HG02610 (cell line): ENCODE data around the gene CSTPP1.
"Not testable (repeated sequence)": the region's sequence is repeated elsewhere in the genome, so short reads cannot be mapped to it uniquely, and the experiment has no call there.

Experiments used
- ATAC-seq: cut with Tn5 transposase; IDR thresholded peaks from one replicate; pipeline ENCODE4 v1.9.1; 2021; ENCODE audit warnings: mild to moderate bottlenecking, moderate library complexity; ENCODE audit not compliant: unreplicated experiment

Gene CSTPP1

GRCh38 chr11:46984987-46985386 lies 48.4 kb downstream of the CSTPP1 start:
- ATAC-seq = no peak

DNA sequence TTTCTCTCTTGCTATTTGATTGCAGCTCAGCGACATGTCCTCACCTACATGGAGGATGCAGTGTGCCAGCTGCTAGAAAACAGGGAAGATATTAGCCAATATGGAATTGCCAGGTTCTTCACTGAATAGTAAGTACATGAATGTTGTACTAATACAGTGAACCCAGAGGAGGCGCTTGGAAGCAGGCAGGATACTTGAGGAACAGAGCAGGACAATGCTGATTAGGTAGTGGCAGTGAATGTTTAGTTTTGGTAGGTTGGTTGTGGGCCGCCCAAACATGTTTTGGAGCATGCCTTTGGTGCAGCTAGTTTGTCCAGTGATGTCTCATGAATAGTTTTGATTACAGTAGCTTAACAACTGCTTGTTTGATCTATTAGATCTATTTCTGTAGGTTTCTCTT lies 50.6 kb downstream of the CSTPP1 start:
- ATAC-seq = no peak

- ATAC-seq = not testable (repeated sequence)
These were observed 53.4 kb downstream of the CSTPP1 start for GRCh38 chr11:46989810-46990487.

DNA sequence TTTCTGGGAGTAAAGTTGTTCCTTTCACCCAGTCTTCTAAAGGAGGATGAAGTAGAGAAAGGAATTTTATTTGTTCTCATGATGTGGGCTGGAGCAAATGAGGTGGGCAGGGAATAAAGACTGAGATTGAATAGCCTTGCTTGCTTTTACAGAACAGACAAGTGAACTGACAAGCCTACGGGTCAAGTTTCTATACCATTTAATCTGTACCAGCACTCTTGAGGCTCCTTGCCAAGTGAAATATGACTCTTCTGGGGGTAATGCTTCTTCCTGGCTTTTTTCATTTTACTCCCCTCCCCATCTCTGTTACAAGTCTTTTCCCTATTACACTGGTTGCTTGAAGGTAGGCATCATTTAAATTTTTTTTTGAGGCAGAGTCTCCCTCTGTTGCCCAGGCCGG lies 54.8 kb downstream of the CSTPP1 start:
- no peak for ATAC-seq

DNA sequence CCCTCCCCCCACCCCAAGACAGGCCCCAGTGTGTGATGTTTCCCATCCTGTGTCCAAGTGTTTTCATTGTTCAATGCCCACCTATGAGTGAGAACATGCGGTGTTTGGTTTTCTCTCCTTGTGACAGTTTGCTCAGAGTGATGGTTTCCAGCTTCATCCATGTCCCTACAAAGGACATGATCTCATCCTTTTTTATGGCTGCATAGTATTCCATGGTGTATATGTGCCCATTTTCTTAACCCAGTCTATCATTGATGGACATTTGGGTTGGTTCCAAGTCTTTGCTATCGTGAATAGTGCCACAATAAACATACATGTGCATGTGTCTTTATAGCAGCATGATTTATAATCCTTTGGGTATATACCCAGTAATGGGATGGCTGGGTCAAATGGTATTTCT lies 55.8 kb downstream of the CSTPP1 start:
- not testable (repeated sequence) for ATAC-seq

DNA sequence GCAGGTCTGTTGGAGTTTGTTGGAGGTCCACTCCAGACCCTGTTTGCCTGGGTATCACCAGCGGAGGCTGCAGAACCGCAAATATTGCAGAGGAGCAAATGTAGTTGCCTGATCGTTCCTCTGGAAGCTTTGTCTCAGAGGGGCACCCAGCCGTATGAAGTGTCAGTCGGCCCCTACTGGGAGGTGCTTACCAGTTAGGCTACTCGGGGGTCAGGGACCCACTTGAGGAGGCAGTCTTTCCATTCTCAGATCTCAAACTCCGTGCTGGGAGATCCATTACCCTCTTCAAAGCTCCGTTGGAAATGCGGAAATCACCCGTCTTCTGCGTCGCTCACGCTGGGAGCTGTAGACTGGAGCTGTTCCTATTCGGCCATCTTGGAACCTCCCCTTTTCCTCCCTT lies 61.2 kb downstream of the CSTPP1 start:
- not testable (repeated sequence) for ATAC-seq

DNA sequence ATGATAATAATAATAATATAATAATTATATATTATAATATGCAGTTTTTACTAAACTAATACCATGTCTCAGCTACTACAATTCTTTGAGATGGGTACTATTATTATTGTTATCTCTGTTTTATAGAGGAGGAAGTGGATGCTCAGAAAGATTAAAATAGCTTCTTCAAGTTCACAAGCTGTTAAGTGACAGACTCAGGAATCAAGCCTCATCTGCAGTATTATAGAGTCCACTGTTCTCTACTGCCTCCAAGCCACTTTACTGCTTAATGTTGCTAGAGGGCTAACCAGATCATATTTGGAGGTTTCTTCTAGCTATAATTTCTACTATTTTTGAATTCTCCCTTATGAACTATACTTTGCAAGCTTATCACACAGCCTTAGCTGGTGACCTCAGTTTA lies 62.7 kb downstream of the CSTPP1 start:
- ATAC-seq = no peak

DNA sequence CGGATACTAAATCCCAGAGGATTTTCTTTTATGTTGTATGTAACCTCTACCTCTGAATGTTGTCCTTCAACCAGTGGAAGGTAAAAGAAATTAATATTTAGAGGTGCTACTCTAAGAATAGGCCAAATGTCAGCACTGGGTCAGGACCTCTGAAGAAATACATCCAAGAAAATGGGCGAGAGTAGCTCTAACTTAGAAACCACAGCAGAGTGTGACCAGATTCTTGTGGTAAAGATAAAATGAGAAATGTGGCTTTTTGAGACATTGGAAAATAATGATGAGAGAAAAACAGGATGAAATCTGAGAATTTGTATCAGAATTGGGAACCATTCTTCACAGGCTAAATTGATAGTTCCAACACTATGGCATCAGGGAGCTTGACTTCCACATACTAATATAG lies 63.5 kb downstream of the CSTPP1 start:
- no peak for ATAC-seq

DNA sequence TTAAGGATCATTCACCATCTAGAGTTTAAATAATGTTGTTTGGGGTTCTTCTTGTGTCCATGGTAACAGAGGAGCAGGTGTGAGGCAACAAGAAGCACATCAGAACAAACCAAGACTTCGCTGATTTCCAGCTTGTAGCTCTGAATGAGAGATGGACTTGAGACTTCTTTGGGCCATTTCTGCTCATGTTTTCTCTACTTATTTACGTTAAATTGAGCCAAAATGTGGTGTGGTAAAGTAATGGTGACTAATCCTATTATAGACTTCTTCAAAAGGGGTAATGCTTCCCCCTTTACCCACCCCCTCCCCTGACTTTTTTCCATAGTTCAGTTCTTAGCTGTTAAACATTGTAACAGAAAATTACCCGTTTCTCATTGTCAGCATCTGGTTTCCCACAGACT lies 65.2 kb downstream of the CSTPP1 start:
- no peak for ATAC-seq

DNA sequence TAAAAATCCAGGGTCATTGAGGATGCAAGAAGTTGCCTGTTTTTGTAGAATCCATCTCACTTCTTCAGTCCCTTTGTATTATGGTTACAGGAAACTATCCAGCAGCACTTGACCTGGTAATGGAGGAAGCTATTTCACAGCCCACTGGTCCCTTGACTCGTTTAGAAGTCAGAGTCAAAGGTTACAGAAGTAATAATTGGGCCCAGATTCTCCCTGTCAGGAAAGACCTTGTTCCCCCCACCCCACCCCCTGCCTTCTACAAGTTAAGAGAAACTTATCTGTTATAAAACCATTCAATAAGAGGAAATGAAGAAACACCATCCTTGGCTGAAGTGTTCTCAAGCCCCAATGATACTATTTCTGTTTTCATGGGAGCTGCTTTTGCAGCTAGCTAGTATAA lies 65.8 kb downstream of the CSTPP1 start:
- no peak for ATAC-seq

DNA sequence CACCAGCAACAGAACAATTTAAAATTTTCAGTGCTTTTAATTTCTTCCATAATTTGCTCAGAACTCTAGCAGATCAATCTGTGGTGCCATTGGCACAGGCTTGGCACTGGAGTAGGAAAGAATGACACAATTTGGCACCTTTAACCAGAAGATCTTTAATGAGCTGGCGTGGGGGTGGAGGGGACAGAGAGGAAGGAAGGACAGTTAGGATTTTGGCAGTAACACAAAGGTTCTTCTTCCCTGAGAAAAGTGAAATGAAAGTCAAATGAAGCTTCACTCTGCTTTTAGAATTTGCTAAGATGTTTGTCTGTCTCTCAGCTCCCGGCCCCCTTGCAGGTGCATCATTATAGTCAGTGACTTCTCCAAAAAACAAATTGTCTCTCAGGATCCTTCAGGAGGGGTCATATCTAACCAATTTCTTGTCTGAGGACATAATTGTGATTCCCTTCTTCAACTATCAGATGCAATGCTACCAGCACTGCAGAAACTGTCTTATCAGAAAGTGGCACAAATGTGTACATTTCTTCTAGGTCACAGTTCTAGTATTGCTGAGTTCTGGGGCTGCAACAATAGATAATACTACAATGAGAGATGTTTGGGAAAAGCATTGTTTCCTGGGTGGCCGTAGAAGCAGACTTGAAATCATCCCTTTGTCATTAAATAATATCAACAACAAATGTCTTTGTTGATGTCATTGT lies 66.8 kb downstream of the CSTPP1 start:
- ATAC-seq = no peak

DNA sequence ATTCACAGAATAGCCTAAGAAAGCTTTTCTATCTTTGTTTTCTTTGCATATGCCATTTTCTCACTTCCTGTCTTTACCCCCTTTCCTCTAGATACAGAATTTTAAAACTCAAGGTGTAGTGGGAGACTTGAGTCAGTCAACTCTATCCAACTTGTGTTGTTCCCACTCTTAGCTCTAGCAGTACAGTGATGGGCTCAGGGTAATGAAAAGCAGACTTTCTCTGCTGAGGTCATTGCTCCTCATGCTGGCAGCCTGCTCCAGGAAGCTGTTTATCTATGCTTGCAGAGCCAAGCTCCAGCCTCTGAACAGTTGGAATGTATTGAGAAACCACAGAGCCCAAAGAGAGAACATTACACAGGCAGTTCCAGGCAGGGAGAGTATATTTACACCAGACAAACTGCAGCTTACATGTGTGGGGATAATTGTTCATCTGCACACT lies 68.1 kb downstream of the CSTPP1 start:
- ATAC-seq = no peak

DNA sequence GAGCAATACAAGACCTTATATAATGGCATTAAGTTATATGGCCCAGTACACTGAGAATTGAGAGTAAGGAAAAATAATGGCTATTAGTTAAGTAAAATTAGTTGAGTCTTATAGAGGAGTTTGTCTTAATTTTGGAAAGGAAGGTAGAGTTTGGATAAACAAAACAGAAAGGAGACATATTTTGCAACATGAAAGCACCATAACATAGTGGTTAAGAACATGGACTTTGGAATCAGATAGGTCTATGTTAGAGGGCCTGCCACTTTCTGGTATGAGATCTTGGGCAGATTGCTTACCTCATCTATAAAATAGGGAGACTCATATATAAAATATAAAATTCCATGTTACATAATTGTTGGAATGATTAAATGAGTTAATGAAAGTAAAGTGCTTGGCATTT lies 68.9 kb downstream of the CSTPP1 start:
- ATAC-seq = no peak

- ATAC-seq = no peak
These were observed 71.0 kb downstream of the CSTPP1 start for GRCh38 chr11:47007579-47007978.

- ATAC-seq = no peak
These were observed 73.6 kb downstream of the CSTPP1 start for GRCh38 chr11:47010179-47010578.

GRCh38 chr11:47014097-47014496 lies 77.5 kb downstream of the CSTPP1 start:
- ATAC-seq = no peak

GRCh38 chr11:47018637-47019036 lies 82.1 kb downstream of the CSTPP1 start:
- no peak for ATAC-seq

- ATAC-seq = peak; percentile 56
These were observed 84.4 kb downstream of the CSTPP1 start for GRCh38 chr11:47020793-47021526.

GRCh38 chr11:47021527-47021818 lies 84.9 kb downstream of the CSTPP1 start:
- ATAC-seq = peak; percentile 24

DNA sequence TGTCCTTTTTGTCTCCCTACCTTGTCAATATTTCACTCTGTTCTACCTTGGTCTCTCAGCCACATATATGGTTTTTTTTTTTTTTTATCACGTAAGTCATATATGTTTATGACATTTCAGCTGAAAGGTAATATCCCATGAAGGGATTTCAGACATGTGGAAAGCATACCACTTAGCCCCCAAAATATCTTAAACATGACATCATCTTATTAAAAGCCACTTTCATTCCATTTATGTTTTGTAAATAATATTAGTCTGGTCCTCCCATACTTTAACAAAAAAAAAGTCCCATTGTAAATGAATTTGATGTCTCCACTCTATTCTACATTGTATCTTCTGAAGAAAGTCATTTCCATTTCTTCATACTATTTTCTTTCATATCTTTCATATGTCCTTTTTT lies 85.4 kb downstream of the CSTPP1 start:
- ATAC-seq = no peak

GRCh38 chr11:47028195-47029093 lies 91.9 kb downstream of the CSTPP1 start:
- ATAC-seq = no peak
